A549 treated with CORT108297 at 1 μM for 4 hours (cell line): ENCODE data around the gene TMEM44. TPM values are rescaled to one million over a fixed set of nuclear protein-coding genes. Genes with fewer than 3 reads are reported as not detected.

Experiments
- total RNA-seq: library from RNA; stranded (reverse); fragments of 200-300 nt; extraction: Qiagen RNA extraction; gene quantifications from 5 replicates; pipeline ENCODE4 v1.2.3, GENCODE V29; 2022

TMEM44 gene
- 10.1 to 12.8 TPM (median 12.3 TPM) in 5 replicates for total RNA-seq

GRCh38 chr3:194633349-194634004, at the start of gene TMEM44:
TSS of gene TMEM44 (minus strand) at chr3:194633419. CDS start at chr3:194633215, 204 bp downstream.

GRCh38 chr3:194671900-194672808, 38.9 kb upstream of the TMEM44 start, which contains the start of gene LSG1:
TSS of gene LSG1 (minus strand) at chr3:194672191. CDS start at chr3:194672162, 29 bp downstream.

Other genes with a start within 250 kb of the TMEM44 start
- gene GP5, start 234.2 kb downstream of the TMEM44 start, total RNA-seq = not detected in 5 replicates
- gene ATP13A3, start 146.4 kb downstream of the TMEM44 start, total RNA-seq = 25.3 to 39.8 TPM (median 36.2 TPM) in 5 replicates
- 30.6 to 35.3 TPM (median 31.4 TPM) in 5 replicates for gene LSG1, start 38.8 kb upstream of the TMEM44 start, total RNA-seq
- 3.8 to 9.7 TPM (median 8.6 TPM) in 5 replicates for gene FAM43A, start 52.5 kb upstream of the TMEM44 start, total RNA-seq